ENCODE results near the gene MLLT1.

- TF ChIP-seq EZH2phosphoT487 (IDR thresholded peaks at IDR 0.05; ENCODE audit: borderline replicate concordance, low read depth, low read length) (no peak), CTCF (conservative IDR thresholded peaks at IDR 0.05; ENCODE audit: low read length) (no peak)
Measured at GRCh38 chr19:6196361-6196760, 83.4 kb downstream of the MLLT1 start.

All from OCI-LY7 (cell line).